GM23338 (cell line): ENCODE results near the gene SNX15. TPM values are rescaled to one million over a fixed set of nuclear protein-coding genes. Genes with fewer than 3 reads are reported as not detected.

Experiments
- ATAC-seq: fragments of 200-7000 bp; cut with Tn5 transposase; 3 replicates; pipeline ENCODE4 v1.9.1; 2020
- DNase-seq: peaks from one replicate; pipeline ENCODE4 v3.0.0-alpha.2; 2015; ENCODE audit warnings: low spot score
- H2AFZ ChIP-seq: fragments of 200-600 bp; sonication (generic); 2 replicates; pipeline ENCODE4 v1.8.0; 2016; ENCODE audit warnings: antibody characterized with exemption, mild to moderate bottlenecking, moderate library complexity
- H3F3A ChIP-seq: fragments of 200-600 bp; sonication (generic); replicated peaks from 2 replicates; pipeline ENCODE4 v1.8.0; 2017; ENCODE audit warnings: antibody characterized with exemption, mixed run types, low read depth
- H3K27ac ChIP-seq: fragments of 200-600 bp; sonication (generic); 2 replicates; pipeline ENCODE4 v1.6.1; 2016; ENCODE audit warnings: low read depth
- H3K27me3 ChIP-seq: fragments of 200-600 bp; sonication (generic); 2 replicates; pipeline ENCODE4 v1.8.0; 2016; ENCODE audit warnings: mild to moderate bottlenecking, mixed run types, moderate library complexity; ENCODE audit not compliant: insufficient read depth
- H3K36me3 ChIP-seq: fragments of 200-600 bp; sonication (generic); 2 replicates; pipeline ENCODE4 v1.8.0; 2016; ENCODE audit warnings: mild to moderate bottlenecking; ENCODE audit not compliant: insufficient read depth
- H3K4me1 ChIP-seq: fragments of 200-600 bp; sonication (generic); 2 replicates; pipeline ENCODE4 v1.8.0; 2016; ENCODE audit warnings: mild to moderate bottlenecking, moderate library complexity; ENCODE audit not compliant: insufficient read depth
- H3K4me2 ChIP-seq: fragments of 200-600 bp; sonication (generic); 2 replicates; pipeline ENCODE4 v1.7.1; 2017; ENCODE audit warnings: mixed run types
- H3K4me3 ChIP-seq: fragments of 200-600 bp; sonication (generic); 2 replicates; pipeline ENCODE4 v1.6.1; 2016; ENCODE audit warnings: mixed run types
- H3K79me2 ChIP-seq: fragments of 200-600 bp; sonication (generic); replicated peaks from 2 replicates; pipeline ENCODE4 v1.8.0; 2017; ENCODE audit warnings: mild to moderate bottlenecking; ENCODE audit not compliant: insufficient read depth
- H3K9me2 ChIP-seq: fragments of 200-600 bp; sonication (generic); 2 replicates; pipeline ENCODE4 v1.8.0; 2017; ENCODE audit not compliant: insufficient read depth
- H4K20me1 ChIP-seq: fragments of 200-600 bp; sonication (generic); replicated peaks from 2 replicates; pipeline ENCODE4 v1.8.0; 2017; ENCODE audit warnings: mild to moderate bottlenecking; ENCODE audit not compliant: insufficient read depth
- H3K27ac Mint-ChIP-seq: 2 replicates; pipeline ENCODE4 v1.8.0; 2020; ENCODE audit warnings: inconsistent platforms, mild to moderate bottlenecking, moderate library complexity, mixed read lengths
- H3K27me3 Mint-ChIP-seq: 3 replicates; pipeline ENCODE4 v1.8.0; 2022; ENCODE audit warnings: low read depth, mild to moderate bottlenecking, moderate library complexity, mixed read lengths, inconsistent platforms; ENCODE audit not compliant: insufficient read depth, poor library complexity
- H3K36me3 Mint-ChIP-seq: 3 replicates; pipeline ENCODE4 v1.8.0; 2021; ENCODE audit warnings: low read depth, mild to moderate bottlenecking, inconsistent platforms, moderate library complexity, mixed read lengths
- H3K4me1 Mint-ChIP-seq: 3 replicates; pipeline ENCODE4 v1.8.0; 2020; ENCODE audit warnings: mild to moderate bottlenecking, inconsistent platforms, mixed read lengths
- H3K4me3 Mint-ChIP-seq: 3 replicates; pipeline ENCODE4 v1.8.0; 2021; ENCODE audit warnings: moderate library complexity, mild to moderate bottlenecking, inconsistent platforms, mixed read lengths
- H3K9me3 Mint-ChIP-seq: 3 replicates; pipeline ENCODE4 v1.8.0; 2020; ENCODE audit warnings: moderate library complexity, mild to moderate bottlenecking, inconsistent platforms, mixed read lengths
- ETS1 ChIP-seq: IDR thresholded peaks from 2 replicates; pipeline ENCODE4 v1.6.1; 2016; ENCODE audit warnings: antibody characterized with exemption
- JUNB ChIP-seq: IDR thresholded peaks from one replicate; pipeline ENCODE4 v1.6.1; 2016; ENCODE audit warnings: antibody characterized with exemption; ENCODE audit not compliant: unreplicated experiment
- STAT1 ChIP-seq: IDR thresholded peaks from one replicate; pipeline ENCODE4 v1.6.1; 2016; ENCODE audit warnings: antibody characterized with exemption; ENCODE audit not compliant: unreplicated experiment
- ZNF114 ChIP-seq: fragments of 250-450 bp; sonication (Bioruptor Pico); IDR thresholded peaks from 2 replicates; pipeline ENCODE4 v1.5.0; 2020; ENCODE audit warnings: mild to moderate bottlenecking, moderate library complexity
- ZNF331 ChIP-seq: fragments of 250-450 bp; sonication (Bioruptor Pico); IDR thresholded peaks from 2 replicates; pipeline ENCODE4 v1.5.0; 2020; ENCODE audit warnings: low read depth, mild to moderate bottlenecking, moderate library complexity
- ZNF462 ChIP-seq: fragments of 250-450 bp; sonication (Bioruptor Pico); IDR thresholded peaks from 2 replicates; pipeline ENCODE4 v1.5.0; 2020; ENCODE audit warnings: mild to moderate bottlenecking, moderate library complexity
- polyA plus RNA-seq: library from polyadenylated mRNA; unstranded; fragments of >200 nt; fragmentation: Nextera tagmentation; extraction: Ambion mirVana; gene quantifications from 2 replicates; pipeline ENCODE4 v1.2.1, GENCODE V29; 2016
- total RNA-seq: library from RNA; depleted of rRNA; stranded (reverse); fragments of >200 nt; shearing (Covaris generic); gene quantifications from 2 replicates; pipeline ENCODE4 v1.2.3, GENCODE V29; 2014

The SNX15 gene
- total and polyA plus RNA-seq, 2 experiments from 2014 or later = 13.0 to 21.4 TPM

DNA sequence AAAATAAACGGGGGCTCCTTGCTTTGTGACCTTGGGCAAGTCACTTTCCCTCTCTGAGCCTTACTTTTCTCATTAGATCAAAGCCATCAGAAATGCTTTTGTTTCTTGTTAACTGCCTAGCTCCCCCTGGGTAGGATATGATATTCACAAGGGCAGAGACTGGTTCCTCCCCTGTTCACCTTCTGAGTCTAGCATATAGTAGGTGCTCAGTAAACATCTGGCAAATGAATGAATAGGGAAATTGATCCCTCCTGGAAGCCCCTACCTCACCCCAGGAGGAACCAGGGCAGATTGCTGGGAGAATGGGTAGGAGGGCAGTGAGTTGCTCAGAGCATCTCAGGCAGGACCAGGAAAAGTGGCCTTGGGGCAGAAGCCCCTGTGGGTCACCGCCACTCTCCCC is 7.2 kb downstream of the SNX15 start (continued):
- no peak for TF ChIP-seq ZNF462

GRCh38 chr11:65035579-65035978 is 8.3 kb downstream of the SNX15 start:
- Histone ChIP-seq H3K4me3 (no peak overlapping the region), H3K4me1 (no peaks in the 10 kb centered on the region), H3K79me2 (no peaks in the 10 kb centered on the region), H3F3A (0 out of 2 replicates have a peak, but pooled peaks cover 7% of the 10 kb centered on the region), H3K27ac (no peak overlapping the region), H3K27me3 (no peaks in the 10 kb centered on the region), H4K20me1 (no peaks in the 10 kb centered on the region), H3K36me3 (no peaks in the 10 kb centered on the region), H3K4me2 (no peak overlapping the region), H2AFZ (no peak overlapping the region), H3K9me2 (no peaks in the 10 kb centered on the region)
- Mint-ChIP-seq H3K9me3 (no peaks in the 10 kb centered on the region), H3K36me3 (no peaks in the 10 kb centered on the region), H3K27ac (no peak overlapping the region), H3K27me3 (peaks cover 2% of the 10 kb centered on the region), H3K4me1 (no peaks in the 10 kb centered on the region; the same call in 2 of the 3 replicates), H3K4me3 (no peak overlapping the region)
- ATAC-seq (no peak), DNase-seq (no peak)
- TF ChIP-seq ETS1 (no peak), STAT1 (no peak), JUNB (no peak), ZNF114 (CRISPR knock-in tag) (no peak), ZNF462 (no peak), ZNF331 (CRISPR knock-in tag) (no peak)
